Ovary (tissue), 9 donors: Measurements from ENCODE around the gene POR. TPM values are rescaled to one million over a fixed set of nuclear protein-coding genes. Genes with fewer than 3 reads are reported as not detected.

Source experiments
- DNase-seq, 5 donors: peaks; one replicate each; pipeline ENCODE4 v3.0.0-alpha.2; 2019 to 2020
- H3K27ac ChIP-seq, 2 donors: fragments of 200-600 bp; one replicate each; pipeline versions ENCODE4 v1.5.1 to v1.8.0; 2019 to 2022
- H3K27me3 ChIP-seq: fragments of 200-600 bp; one replicate; pipeline ENCODE4 v1.8.0; 2022
- H3K36me3 ChIP-seq: fragments of 200-600 bp; sonication (generic); one replicate; pipeline ENCODE4 v1.5.1; 2019
- H3K4me1 ChIP-seq: one replicate; pipeline ENCODE4 v1.8.1; 2013; ENCODE audit warnings: mild to moderate bottlenecking, moderate library complexity; ENCODE audit not compliant: insufficient read depth
- H3K4me3 ChIP-seq: fragments of 200-600 bp; sonication (generic); one replicate; pipeline ENCODE4 v1.5.1; 2017
- H3K9me3 ChIP-seq, 2 donors: fragments of 200-600 bp in 1 of 2; sonication (generic) in 1 of 2; one replicate each; pipeline versions ENCODE4 v1.5.1 to v1.8.1; 2013 to 2019; ENCODE audit warnings: mild to moderate bottlenecking in 1 of 2, moderate library complexity in 1 of 2
- EP300 ChIP-seq: sonication (generic); formaldehyde crosslinking; IDR thresholded peaks from one replicate; pipeline ENCODE4 v1.6.1; 2017; ENCODE audit warnings: antibody characterized with exemption
- POLR2A ChIP-seq: fragments of 450-650 bp; IDR thresholded peaks from one replicate; pipeline ENCODE4 v1.6.1; 2017; ENCODE audit warnings: antibody characterized with exemption, mild to moderate bottlenecking, moderate library complexity
- WGBS, 3 donors: extraction: QIAGEN DNeasy Blood & Tissue Kit in 1 of 3; methylation state at CpG; one replicate each; pipeline versions ENCODE4 v1.1.5 to v1.1.7; 2013 to 2017; 5-methylcytosine and 5-hydroxymethylcytosine counted together
- intact Hi-C, 4 donors: fragments of 100-400 bp; cut with DNase I; formaldehyde crosslinking; loops; one replicate each; pipeline versions ENCODE4 v1.11.0 to v1.15.1; 2022 to 2023
- polyA plus RNA-seq, 2 donors: library from polyadenylated mRNA; stranded (reverse); fragments of 200-250 nt in 1 of 2; fragments of 350-450 nt in 1 of 2; fragmentation: Illumina TruSeq in 1 of 2; extraction: RNeasy Lipid Tissue Mini Kit (QIAGEN cat#74804) in 1 of 2; gene quantifications; one replicate each; pipeline ENCODE4 v1.2.3, GENCODE V29; 2013 to 2014
- total RNA-seq, 7 donors: library from RNA; depleted of rRNA in 2 of 7; stranded (reverse); fragments of >200 nt in 2 of 7; fragmentation: NEBNext Ultra II Directional in 3 of 7; extraction: Animal tissue kit (Norgen Biotek cat#: 25700) in 3 of 7; gene quantifications; one replicate each; pipeline versions ENCODE4 v1.1.0 to v1.2.4, GENCODE V29; 2016 to 2023
- TF ChIP-seq, protein P1 (sequence below), 3 donors: fragments of 450-650 bp in 2 of 3; fragments of 200-600 bp in 1 of 3; IDR thresholded peaks; one replicate each; pipeline versions ENCODE4 v1.5.1 to v1.8.0; 2016 to 2022; ENCODE audit warnings: antibody characterized with exemption in 3 of 3, mild to moderate bottlenecking in 1 of 3
- donor health status: DM: no; HTN: no; CAD: no; lungs with moderate emphysema.
- donor health status: DM: no; HTN: no; CAD: no.
- donor health status: Bipolar disorder and iron deficiency.
- donor health status: DM: yes; HTN: yes; CAD: no.
- donor health status: DM: no; HTN: no; CAD: no.
- donor health status: DM: yes; HTN: yes; CAD: no.

Gene POR
- total and polyA plus RNA-seq, 9 donors, result 71.8 to 191 (median 144) TPM

GRCh38 chr7:75982306-75983064 lies 67.5 kb downstream of the POR start:
- H3K27ac ChIP-seq, result no peak overlapping the region
- H3K9me3 ChIP-seq, result no peaks in the 10 kb centered on the region
- WGBS, 3 donors, result 80 to 87% (median 83%) methylated on average over 22 of the region's 22 CpGs
- peak in 2 of 5 donors; percentile 39 to 47 for DNase-seq
- H3K4me3 ChIP-seq, result no peak overlapping the region
- intact Hi-C loops, result no loop called here
- TF ChIP-seq POLR2A, result no peak
- TF ChIP-seq EP300, result no peak
- TF ChIP-seq, protein P1, sequence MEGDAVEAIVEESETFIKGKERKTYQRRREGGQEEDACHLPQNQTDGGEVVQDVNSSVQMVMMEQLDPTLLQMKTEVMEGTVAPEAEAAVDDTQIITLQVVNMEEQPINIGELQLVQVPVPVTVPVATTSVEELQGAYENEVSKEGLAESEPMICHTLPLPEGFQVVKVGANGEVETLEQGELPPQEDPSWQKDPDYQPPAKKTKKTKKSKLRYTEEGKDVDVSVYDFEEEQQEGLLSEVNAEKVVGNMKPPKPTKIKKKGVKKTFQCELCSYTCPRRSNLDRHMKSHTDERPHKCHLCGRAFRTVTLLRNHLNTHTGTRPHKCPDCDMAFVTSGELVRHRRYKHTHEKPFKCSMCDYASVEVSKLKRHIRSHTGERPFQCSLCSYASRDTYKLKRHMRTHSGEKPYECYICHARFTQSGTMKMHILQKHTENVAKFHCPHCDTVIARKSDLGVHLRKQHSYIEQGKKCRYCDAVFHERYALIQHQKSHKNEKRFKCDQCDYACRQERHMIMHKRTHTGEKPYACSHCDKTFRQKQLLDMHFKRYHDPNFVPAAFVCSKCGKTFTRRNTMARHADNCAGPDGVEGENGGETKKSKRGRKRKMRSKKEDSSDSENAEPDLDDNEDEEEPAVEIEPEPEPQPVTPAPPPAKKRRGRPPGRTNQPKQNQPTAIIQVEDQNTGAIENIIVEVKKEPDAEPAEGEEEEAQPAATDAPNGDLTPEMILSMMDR (IDR thresholded peaks at IDR 0.05), result no peak
- H3K36me3 ChIP-seq, result no peaks in the 10 kb centered on the region
- H3K27me3 ChIP-seq, result no peaks in the 10 kb centered on the region
- peaks cover 25% of the 10 kb centered on the region for H3K4me1 ChIP-seq

DNA sequence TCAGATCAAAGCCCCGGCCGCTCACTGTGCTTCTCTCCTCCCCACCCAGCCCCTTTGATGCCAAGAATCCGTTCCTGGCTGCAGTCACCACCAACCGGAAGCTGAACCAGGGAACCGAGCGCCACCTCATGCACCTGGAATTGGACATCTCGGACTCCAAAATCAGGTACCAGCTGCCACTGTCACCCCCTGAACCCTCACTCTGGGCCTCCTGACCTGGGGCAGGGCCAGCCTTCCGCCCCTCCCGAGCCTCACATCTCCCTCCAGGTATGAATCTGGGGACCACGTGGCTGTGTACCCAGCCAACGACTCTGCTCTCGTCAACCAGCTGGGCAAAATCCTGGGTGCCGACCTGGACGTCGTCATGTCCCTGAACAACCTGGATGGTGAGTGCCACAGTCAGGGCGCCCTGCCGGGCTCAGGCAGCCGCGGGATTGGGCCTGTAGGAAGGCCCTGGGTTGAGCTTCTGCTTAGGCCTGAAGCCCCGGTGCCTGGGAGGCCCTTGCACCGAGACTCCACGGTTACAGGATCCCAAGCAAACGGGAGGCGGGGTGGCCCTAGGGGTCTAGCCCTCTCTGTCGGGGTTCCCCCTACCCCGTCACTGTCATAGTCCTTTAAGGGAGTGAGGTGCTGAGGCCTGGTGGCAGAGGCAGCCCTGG lies 68.6 kb downstream of the POR start:
- Histone ChIP-seq H3K27ac (peak overlapping the region in 1 of 2 donors; percentile 30), H3K27me3 (no peaks in the 10 kb centered on the region), H3K36me3 (no peaks in the 10 kb centered on the region), H3K9me3 (no peaks in the 10 kb centered on the region), H3K4me3 (no peak overlapping the region), H3K4me1 (peaks cover 24% of the 10 kb centered on the region)
- TF ChIP-seq, protein P1 (IDR thresholded peaks at IDR 0.05), result no peak
- TF ChIP-seq EP300 (no peak), POLR2A (no peak)
- WGBS, 3 donors, result 78 to 84% (median 79%) methylated on average over 22 to 26 of the region's 26 CpGs
- intact Hi-C loops, result no loop called here
- peak in 2 of 5 donors; percentile 34 for DNase-seq

DNA sequence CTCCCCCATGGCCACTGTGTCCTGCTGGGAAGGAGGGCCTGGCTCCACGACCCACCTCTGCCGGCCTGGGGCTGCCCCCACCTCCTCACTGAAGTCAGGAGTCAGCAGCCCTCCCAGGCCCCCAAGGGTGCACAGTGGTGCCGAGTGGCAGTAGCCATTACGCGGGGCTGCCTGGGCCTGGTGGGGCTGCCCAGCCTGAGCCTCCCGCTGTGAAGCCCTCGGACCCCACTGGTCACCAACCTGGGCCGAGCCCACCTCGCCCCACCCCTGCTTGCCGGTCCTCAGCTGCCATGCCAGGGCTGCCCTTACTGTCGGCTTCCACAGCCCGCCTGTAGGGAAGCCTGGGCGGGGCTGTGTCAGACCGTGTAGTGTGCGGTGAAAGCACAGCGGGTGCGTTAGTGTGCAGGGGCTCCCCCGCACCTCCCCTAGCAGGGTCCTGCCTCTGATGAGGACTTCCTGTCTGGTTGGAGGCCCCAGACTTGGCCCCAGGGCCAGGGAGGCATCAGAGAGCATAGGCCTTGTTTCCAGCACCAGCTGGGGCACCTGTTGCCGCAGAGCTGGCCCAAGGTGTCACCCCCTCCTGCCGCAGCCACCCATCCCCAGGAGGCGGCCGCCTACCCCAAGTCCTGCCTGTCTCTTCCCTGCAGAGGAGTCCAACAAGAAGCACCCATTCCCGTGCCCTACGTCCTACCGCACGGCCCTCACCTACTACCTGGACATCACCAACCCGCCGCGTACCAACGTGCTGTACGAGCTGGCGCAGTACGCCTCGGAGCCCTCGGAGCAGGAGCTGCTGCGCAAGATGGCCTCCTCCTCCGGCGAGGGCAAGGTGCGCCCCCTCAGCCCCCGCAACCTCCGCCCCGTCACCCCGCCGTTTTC lies 69.4 kb downstream of the POR start:
- intact Hi-C loops, result no loop called here
- WGBS, 3 donors, result 86 to 92% (median 86%) methylated on average over 40 to 44 of the region's 44 CpGs
- peaks cover 20% of the 10 kb centered on the region for H3K4me1 ChIP-seq
- no peaks in the 10 kb centered on the region for H3K36me3 ChIP-seq
- H3K4me3 ChIP-seq, result no peak overlapping the region
- no peaks in the 10 kb centered on the region for H3K9me3 ChIP-seq
- TF ChIP-seq, protein P1 (IDR thresholded peaks at IDR 0.05), result no peak
- TF ChIP-seq EP300 (no peak), POLR2A (no peak)
- no peaks in the 10 kb centered on the region for H3K27me3 ChIP-seq
- peak overlapping the region; percentile 30 to 75 for H3K27ac ChIP-seq
- DNase-seq, result peak in 4 of 5 donors; percentile 27 to 56 (median 45)

DNA sequence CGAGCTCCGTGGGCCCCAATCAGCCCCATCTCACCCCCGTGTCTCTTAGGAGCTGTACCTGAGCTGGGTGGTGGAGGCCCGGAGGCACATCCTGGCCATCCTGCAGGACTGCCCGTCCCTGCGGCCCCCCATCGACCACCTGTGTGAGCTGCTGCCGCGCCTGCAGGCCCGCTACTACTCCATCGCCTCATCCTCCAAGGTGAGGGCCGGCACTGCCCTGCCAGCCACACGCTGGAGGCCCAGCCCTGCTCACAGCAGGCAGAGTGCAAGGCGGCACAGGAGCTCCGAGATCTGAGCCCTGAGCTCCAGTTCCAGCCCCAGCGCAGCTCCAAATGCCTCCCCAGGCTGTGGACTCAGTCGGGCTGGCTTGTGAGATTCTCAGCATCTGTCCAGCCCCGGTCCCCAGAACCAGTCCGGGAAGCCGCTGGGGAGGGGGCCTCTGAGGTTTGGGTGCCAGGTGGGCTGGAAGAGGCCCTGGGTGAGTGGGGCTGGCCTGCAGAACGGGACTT lies 70.1 kb downstream of the POR start:
- no peak overlapping the region for H3K4me3 ChIP-seq
- intact Hi-C loops, result no loop called here
- H3K36me3 ChIP-seq, result no peaks in the 10 kb centered on the region
- no peaks in the 10 kb centered on the region for H3K9me3 ChIP-seq
- TF ChIP-seq EP300, result no peak
- no peak for TF ChIP-seq POLR2A
- TF ChIP-seq, protein P1 (IDR thresholded peaks at IDR 0.05), result no peak
- peak in 2 of 5 donors; percentile 29 to 48 for DNase-seq
- WGBS, 3 donors, result 70 to 83% (median 76%) methylated on average over 20 to 21 of the region's 21 CpGs
- no peaks in the 10 kb centered on the region for H3K27me3 ChIP-seq
- peaks cover 22% of the 10 kb centered on the region for H3K4me1 ChIP-seq
- H3K27ac ChIP-seq, result peak overlapping the region; percentile 28 to 75
